GM21447 (cell line): Measurements from ENCODE around the gene RPL28.

Experiments used
- ATAC-seq: cut with Tn5 transposase; IDR thresholded peaks from one replicate; pipeline ENCODE4 v1.9.1; 2021; ENCODE audit not compliant: unreplicated experiment

Gene RPL28

DNA sequence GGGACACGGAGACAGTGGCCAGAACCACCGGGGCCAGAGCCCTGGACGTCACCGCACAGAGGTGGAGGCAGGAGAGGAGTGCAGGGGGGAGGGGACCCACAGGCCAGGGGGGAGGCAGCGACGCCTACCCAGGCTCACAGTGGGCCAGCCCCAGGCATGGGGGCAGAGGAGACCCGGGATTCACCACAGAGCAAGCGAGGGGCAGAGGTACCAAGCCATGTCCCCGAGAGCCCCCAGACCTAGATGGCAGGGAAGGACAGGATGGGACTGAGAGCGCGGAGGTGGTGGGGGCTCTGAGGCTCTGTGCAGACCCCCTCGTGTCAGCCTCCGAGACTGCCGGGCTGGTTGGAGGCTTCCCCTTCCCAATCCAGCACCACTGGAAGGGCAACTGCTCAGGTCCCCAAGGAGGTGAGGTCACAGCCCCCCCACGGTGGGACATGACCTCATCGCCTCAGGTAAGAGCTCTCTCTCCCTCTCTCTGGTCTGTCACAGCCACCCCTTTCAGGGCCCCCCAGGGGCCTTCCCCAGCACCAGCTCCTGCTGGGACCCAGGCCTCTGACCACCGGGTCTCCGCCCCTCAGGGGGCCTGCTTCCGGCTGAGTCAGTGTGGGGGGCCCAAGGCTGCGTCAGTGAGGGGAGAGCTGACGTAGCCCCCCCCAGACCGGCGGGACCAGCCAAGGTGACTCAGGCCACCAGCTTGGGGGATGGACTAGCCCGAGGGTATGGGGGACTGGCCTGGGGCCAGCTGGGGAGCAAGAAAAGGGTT is 13.2 kb upstream of the RPL28 start:
- no peak for ATAC-seq

DNA sequence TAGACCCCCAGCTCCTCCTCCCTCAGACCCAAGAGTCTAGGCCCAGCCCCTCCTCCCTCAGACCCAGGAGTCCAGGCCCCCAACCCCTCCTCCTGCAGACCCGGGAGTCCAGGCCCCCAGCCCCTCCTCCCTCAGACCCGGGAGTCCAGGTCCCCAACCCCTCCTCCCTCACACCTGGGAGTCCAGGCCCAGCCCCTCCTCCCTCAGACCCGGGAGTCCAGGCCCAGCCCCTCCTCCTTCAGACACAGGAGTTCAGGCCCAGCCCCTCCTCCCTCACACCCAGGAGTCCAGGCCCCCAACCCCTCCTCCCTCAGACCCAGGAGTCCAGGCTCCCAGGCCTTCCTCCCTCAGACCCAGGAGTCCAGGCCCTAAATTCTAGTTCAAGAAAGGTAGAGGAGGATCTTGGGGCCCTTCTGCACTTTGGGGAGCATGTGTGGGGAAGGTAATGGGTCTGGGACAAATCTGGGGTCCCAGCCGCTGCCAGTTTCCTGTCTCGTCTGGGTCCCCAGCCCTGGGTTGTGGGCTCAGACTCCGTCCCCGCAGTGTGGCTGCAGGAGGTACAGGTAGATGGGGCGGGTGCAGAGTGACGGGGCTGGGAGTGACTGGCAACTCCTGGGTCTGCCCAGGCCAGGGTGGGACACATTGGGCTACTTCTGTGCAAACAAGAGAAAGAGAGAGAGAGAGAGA is 12.3 kb upstream of the RPL28 start:
- ATAC-seq, result no peak

DNA sequence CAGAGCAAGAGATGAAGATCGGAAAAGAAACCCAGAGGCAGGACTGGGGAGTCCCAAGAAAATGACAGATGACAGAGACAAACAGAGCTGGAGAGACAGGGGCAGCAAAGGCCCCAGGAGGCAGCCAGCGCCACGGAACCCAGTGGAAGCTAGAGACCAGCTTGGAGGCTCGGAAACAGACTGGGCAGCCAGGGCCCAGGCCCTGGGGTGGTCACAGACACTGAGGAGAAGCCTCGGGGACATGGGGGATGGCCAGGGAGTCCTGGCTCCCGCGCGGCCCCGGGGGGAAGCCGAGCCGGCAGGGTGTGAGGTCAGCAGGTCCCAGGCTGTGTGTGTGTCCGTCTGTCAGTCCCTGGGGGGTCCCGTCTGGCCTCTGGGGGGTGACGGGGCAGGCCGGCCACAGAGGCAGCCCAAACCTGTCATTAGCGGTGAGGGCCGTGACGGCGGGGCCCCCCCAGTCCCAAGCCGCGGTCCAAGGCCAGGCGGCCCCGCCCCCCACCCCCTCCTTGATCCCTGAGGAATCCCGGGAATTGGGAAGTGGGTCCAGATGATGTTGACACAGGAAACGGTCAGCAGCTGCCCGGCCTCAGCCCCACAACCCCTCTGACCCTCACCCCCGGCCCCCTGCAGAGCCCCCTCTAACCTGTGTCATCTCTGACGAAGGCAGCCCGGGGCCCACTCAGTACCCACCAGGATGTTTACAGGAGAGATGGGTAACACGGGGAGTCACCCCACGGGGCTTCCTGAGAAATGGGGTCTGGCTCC is 11.6 kb upstream of the RPL28 start:
- no peak for ATAC-seq

DNA sequence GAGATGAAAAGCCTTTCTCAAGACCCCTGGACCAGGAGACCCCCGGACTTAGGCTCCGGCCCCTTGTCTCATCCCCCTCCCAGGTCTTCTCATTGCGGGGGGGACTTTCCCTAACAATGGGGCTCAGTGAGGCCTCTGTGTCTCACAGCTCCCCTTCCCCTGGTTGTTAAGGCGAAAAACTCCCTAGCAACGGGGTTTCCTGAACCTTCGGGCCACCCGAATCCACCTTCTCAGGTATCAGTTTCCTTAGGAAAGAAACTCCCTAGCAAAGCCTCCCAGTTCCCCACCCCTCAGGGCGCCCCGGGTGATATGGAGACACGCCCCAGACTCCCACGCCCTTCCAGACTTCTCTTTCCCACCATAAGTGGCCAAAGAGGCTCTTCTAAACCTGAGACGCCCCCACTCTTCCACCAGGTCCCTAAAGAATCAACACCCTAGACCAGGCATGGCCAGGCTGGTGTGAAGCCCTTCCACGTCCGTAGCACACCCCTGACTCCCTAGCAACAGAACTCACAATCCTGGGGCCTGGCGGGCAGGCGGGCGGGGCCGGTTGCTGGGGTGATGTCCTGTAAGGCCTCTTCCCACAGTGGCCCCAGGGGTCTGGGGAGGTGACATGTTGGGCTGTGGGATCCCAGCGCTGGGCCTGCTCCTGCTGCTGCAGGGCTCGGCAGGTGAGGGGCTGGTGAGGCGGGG is 9.3 kb upstream of the RPL28 start, which contains the start of gene TMEM190:
Gene TMEM190, plus strand, starts transcription at position 586 of the 693 bp plus-strand sequence. Its CDS starts 28 bp downstream, at position 614.
- no peak for ATAC-seq

DNA sequence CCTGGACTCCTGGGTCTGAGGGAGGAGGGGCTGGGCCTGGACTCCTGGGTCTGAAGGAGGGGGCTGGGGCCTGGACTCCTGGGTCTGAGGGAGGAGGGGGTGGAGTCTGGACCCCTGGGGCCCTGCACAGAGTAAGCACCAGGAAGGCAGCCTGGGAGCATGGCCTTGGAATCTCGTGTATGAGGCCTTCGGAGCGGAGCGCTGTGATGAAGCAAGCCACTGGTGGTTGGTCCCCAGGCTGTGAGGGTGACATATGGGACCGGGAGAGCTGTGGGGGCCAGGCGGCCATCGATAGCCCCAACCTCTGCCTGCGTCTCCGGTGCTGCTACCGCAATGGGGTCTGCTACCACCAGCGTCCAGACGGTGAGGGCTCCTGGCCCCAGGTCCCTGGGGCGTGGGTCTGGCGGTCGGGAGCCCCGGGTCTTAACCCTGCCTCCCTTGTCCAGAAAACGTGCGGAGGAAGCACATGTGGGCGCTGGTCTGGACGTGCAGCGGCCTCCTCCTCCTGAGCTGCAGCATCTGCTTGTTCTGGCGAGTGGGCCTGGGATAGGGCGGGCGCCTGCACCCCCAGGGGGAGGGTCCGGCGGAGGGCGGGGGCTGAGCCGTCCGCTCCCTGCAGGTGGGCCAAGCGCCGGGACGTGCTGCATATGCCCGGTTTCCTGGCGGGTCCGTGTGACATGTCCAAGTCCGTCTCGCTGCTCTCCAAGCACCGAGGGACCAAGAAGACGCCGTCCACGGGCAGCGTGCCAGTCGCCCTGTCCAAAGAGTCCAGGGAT is 8.2 kb upstream of the RPL28 start:
- ATAC-seq, result no peak

DNA sequence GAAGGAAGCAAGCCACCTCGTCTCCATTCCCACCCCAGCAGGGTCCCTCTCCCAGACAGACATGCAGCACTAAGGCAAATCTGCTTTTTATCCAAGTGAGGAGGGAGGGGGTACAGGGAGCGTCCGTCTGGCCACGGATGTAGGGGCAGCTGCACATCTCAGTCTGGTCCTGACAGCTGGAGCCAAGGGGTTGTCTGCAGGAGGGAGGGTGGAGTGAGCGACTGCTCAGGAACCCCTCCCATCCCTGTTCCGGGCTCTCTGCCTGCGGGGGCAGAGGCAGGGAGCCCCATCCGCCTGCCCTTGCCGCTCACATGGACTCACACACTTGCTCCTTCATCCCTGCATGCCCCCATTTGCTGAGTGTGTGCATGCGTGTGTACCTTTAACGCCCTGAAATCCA is 6.6 kb upstream of the RPL28 start:
- ATAC-seq, result no peak

DNA sequence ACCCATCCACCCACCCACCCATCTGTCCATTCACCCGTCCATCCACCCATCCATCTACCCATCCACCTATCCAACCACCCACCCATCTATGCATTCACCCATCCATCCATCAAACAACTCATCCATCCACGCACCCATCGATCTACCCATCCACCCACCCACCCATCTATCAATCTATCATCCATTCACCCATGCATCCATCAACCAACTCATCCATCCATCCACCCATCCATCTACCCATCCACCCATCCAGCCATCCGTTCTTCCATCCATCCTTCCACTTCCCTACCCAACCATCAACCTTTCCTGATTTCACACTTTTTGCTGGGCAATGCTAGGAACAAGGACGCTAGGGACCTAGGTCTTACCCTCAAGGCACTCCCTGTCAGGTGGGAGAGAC is 3.7 kb upstream of the RPL28 start:
- ATAC-seq, result no peak

DNA sequence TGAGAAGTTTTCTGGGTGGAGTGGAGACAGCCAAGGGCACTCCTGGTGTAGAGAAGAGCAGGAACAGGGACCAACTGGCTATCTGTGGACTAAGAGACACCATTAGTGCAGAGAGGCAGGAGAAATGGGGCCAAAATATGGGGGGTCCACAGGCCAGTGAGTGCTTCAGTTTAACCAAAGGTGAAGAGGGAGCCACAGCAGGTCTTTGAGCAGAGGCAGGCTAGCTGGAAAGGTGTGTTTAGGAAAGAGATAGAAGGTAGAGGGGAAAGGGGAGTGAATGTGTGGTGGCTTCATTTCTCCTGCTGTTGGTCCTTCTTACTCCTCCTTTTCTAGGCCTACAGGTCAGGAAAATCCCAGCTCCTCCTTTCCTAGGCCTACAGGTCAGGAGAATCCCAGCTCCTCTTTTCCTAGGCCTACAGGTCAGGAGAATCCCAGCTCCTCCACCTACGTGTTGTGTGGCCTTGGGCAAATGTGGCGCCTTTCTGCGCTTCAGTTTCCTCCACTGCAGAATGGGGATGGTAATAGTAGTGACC is 3.1 kb upstream of the RPL28 start:
- ATAC-seq, result no peak

DNA sequence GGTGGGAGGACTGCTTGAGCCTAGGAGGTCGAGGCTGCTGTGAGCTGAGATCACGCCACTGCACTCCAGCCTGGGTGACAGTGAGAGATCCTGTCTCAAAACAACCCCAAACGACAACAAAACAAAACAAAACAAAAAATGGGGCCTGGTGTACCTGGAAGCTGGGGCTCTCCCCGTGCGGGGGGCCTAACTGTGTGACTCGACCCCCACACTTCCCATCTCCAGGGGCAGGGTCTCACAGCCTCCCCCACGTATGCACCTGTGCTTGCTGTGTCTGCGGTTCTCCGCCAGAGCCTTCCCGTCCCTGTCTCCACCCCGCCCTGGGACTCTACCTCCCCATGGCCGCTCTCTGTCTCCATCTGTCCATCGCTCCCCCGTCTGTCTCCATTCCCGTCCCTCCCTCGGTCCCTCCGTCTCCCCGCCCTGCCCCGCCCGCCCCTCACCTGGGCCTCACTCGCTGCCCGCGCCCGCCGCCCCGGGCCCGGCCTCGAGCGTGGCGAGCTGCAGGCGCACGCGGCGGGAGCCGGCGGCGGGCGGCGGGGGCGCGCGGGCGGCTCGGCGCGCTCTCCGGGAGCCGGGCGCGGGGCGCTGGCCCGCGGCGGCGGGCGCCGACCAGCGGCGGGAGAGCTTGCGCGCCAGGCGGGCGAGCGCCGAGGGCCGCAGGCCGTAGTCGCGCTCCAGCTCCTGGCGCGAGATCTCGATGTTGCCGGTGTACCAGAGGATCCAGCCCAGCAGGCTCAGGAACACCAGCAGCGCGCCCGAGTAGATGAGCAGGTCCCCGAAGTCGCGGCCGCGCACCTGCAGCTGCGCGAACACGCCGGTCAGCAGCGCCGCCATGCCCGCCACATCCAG is 2.2 kb upstream of the RPL28 start:
- no peak for ATAC-seq

DNA sequence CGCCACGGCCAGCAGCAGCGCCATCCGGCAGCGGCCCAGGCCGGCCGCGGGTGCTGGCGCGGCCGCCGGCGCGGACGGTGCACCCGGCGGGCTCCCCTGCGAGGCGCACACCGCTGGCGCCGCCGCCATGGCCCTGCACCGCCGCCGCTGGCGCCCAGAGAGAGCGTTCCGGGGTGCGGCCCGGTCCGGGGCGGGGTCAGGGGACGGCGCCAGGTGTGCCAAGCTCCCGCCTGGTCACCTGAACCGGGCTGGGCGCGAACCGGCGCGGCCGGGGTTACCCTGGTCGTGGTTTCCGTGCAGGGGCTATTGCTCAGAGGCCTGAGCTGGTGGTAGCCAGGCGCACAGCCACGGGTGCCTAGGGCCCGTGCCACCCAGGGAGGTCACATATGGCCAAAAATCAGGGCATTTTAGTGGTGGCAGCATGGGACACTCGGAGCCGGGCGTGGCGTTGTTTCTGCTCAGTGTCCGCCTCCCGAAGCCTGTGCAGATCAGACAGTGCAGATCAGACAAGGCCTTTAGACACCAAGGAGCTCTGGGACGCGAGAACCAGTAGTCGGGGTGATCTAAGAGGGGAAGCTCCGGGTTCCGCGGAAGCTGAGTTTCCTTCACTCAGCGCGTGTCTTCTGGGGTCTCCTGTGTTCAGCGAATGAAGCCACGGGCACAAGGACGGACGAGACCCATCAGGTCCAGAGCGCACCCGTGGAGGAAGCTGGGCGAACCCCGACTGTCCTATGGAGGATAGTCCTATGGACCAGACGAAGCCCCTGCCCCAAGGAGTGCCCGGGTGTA is 1.4 kb upstream of the RPL28 start, which contains the start of gene TMEM238:
Gene TMEM238, minus strand, starts transcription at position 162 of the 789 bp plus-strand sequence. Its CDS starts 33 bp downstream, at position 129.
- no peak for ATAC-seq

DNA sequence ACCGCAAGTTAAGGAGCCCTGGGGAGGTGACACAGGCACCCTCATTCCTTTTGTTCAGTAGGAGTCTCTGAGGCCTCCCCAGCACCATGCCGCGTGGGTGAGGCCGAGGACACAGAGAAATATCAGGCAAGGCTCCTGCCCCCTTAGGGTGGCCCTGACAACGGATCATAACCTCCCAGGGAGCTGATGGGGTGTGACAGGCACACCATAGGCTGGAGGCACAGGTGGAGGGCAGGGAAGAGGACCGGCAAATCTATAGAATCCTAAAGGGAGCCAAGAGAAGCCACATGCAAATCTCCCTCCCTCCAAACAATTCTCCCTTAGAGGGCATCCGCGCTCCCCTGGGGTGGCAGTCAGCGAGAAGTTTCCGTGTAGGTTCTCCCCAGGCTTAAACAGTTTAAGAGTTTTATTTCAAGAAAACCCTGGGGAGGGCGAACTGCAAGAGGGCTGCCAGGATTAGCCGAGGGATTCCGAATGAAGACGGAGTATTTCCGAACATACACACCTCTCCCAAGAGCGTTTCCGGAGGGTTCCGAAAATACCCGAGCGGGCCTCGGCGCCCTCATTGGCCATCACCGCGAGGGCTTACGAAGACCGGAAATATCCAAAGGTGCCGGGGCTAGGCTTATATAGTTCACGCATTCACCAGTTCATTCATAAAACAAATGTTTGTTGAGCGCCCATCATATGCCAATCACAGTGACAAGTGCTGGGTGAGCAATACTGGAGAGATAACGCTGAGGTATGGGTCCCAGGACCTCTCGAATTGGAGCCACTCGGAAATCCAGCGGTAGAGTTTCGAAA is 610 bp upstream of the RPL28 start:
- ATAC-seq, result peak; percentile 55

DNA sequence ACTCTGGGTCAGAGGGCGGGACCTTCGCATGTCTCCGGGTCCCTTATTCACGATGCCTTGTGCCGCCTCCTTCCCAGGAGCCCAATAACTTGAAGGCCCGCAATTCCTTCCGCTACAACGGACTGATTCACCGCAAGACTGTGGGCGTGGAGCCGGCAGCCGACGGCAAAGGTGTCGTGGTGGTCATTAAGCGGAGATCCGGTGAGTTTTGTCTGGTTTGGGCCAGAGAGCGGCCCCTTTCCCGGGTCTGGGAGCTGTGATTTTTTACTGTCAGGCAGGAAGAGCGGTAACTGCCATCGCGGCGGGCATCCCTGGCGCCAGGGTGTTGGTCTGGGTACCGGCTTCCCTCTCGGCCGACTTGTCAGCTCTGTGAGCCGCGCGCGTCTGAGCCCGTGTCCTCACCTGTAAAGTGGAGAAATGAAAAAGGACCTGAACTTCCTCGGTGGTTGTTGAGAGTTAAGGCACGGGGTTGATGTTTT is 800 bp downstream of the RPL28 start:
- no peak for ATAC-seq

DNA sequence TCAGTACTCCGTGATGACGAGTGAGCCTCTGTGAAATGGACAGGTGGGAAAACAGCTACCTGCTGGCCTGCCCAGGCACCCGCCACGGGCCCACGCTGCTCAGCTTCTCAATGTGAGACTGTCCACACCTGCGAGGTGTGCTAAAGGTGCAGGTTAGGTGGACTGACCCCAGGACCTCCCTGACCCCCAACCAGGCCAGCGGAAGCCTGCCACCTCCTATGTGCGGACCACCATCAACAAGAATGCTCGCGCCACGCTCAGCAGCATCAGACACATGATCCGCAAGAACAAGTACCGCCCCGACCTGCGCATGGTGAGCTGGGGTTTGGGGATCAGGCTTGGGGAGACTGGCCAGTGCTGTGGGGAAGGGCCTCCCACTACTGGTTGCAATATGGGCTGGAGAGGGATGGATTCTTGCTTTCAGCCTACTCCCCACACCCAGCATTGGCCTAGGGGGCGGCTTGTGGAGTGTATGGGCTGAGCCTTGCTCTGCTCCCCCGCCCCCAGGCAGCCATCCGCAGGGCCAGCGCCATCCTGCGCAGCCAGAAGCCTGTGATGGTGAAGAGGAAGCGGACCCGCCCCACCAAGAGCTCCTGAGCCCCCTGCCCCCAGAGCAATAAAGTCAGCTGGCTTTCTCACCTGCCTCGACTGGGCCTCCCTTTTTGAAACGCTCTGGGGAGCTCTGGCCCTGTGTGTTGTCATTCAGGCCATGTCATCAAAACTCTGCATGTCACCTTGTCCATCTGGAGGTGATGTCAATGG is 2.2 kb downstream of the RPL28 start:
- ATAC-seq, result no peak

DNA sequence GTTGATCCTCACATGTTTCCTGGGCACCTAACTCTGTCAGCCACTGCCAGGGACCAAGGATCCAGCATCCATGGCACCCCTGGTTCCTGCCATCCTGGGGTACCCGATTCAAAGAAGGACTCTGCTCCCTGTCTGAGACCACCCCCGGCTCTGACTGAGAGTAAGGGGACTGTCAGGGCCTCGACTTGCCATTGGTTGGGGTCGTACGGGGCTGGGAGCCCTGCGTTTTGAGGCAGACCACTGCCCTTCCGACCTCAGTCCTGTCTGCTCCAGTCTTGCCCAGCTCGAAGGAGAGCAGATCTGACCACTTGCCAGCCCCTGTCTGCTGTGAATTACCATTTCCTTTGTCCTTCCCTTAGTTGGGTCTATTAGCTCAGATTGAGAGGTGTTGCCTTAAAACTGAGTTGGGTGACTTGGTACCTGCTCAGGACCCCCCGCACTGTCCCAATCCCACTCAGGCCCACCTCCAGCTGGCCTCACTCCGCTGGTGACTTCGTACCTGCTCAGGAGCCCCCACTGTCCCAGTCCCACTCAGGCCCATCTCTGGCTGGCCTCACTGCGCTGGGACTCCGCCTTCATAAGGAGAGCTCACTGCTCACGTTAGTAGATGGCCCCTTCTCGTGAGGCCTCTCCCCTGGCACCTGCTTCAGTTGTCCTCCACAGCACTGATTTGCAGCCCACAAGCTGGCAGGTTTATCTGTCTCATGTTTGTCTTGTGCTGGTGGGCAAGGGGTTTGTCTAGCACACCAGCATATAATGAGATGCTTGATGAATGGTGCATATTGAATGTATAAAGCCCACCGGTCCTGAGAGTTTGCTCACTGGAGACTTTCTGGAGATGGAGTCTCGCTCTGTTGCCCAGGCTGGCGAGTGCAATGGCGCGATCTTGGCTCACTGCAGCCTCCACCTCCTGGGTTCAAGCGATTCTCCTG is 3.9 kb downstream of the RPL28 start:
- no peak for ATAC-seq

DNA sequence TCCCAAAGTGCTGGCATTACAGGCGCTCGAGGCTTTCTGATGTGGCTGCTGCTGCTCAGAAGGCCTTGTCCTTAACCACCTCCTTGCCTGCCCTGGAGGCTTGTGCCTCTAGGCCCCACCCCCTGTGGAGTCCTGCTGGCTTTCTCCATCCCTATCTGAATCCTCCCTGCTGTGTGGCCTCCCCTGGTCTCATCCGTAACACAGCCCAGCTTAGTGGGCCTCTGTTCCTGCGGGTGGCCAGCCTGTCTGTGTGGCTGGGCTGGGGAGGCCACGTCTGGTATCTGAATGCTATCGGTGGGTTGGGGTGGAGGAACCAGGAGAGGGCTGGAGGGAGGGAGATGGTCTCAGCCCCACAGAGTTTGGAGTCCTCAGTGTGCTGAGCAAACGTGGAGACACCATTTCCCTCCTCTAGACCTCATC is 4.7 kb downstream of the RPL28 start:
- no peak for ATAC-seq
